H1 (cell line): ENCODE data around the gene GNB1. TPM values are rescaled to one million over a fixed set of nuclear protein-coding genes. Genes with fewer than 3 reads are reported as not detected.
"Not testable (repeated sequence)": the region's sequence is repeated elsewhere in the genome, so short reads cannot be mapped to it uniquely, and the experiment has no call there.

Experiments used
- CTCF ChIA-PET: fragments of 300-600 bp; sonication (Branson Sonifier 250); formaldehyde crosslinking; loops from one replicate; lab custom pipeline; 2021; ENCODE audit not compliant: partially characterized antibody; lab: Charles Lee
- POLR2A ChIA-PET: fragments of 300-600 bp; sonication (Branson Sonifier 250); formaldehyde crosslinking; loops from one replicate; lab custom pipeline; 2021; ENCODE audit warnings: inconsistent platforms; ENCODE audit not compliant: partially characterized antibody; lab: Charles Lee
- DNase-seq, 2 experiments: peaks; one replicate each; pipeline versions ENCODE4 v3.0.0 to v3.0.0-alpha.2; 2010 to 2022; ENCODE audit warnings: low spot score in 2 of 2, low read depth in 1 of 2, mixed read lengths in 1 of 2
- FAIRE-seq: peaks from 2 replicates; lab custom pipeline; 2011; peaks lifted over from hg19 to GRCh38; lab: Jason Lieb, UNC
- H2AFZ ChIP-seq: 2 replicates; pipeline ENCODE4 v1.8.1; 2012; ENCODE audit warnings: low read length, inconsistent platforms
- H2AK5ac ChIP-seq: 2 replicates; pipeline ENCODE4 v1.6.1; 2013; ENCODE audit warnings: low read depth, low read length
- H2BK120ac ChIP-seq: replicated peaks from 2 replicates; pipeline ENCODE3; 2013; ENCODE audit warnings: low read depth, low read length, inconsistent platforms
- H2BK12ac ChIP-seq: 2 replicates; pipeline ENCODE4 v1.6.1; 2013; ENCODE audit warnings: low read depth, low read length
- H2BK15ac ChIP-seq: 2 replicates; pipeline ENCODE4 v1.6.1; 2013; ENCODE audit warnings: low read length
- H2BK20ac ChIP-seq: 2 replicates; pipeline ENCODE4 v1.6.1; 2013; ENCODE audit warnings: low read length
- H2BK5ac ChIP-seq: 2 replicates; pipeline ENCODE4 v1.6.1; 2013; ENCODE audit warnings: low read depth, low read length
- H3K14ac ChIP-seq: 2 replicates; pipeline ENCODE4 v1.6.1; 2013; ENCODE audit warnings: inconsistent platforms; ENCODE audit not compliant: insufficient read length
- H3K18ac ChIP-seq: 2 replicates; pipeline ENCODE4 v1.6.1; 2013; ENCODE audit warnings: low read length; ENCODE audit errors: extremely low read depth
- H3K23ac ChIP-seq: 2 replicates; pipeline ENCODE4 v1.6.1; 2013; ENCODE audit warnings: inconsistent platforms; ENCODE audit not compliant: insufficient read length
- H3K23me2 ChIP-seq: 2 replicates; pipeline ENCODE4 v1.6.1; 2013; ENCODE audit warnings: low read depth, low read length
- H3K27ac ChIP-seq: 2 replicates; pipeline ENCODE4 v1.6.1; 2011; ENCODE audit warnings: low read depth, low read length, inconsistent platforms
- H3K27me3 ChIP-seq, 4 experiments: replicated peaks in 1 of 4; 1 replicate in 1 of 4; 2 replicates in 3 of 4; pipeline versions ENCODE4 v1.6.1 to v1.8.1; 2011 to 2013; ENCODE audit warnings: low read length in 3 of 4, mild to moderate bottlenecking in 3 of 4, inconsistent platforms in 2 of 4, mixed read lengths in 2 of 4, moderate library complexity in 1 of 4; ENCODE audit not compliant: control insufficient read depth in 3 of 4, insufficient read depth in 3 of 4; ENCODE audit errors: extremely low read depth in 1 of 4
- H3K36me3 ChIP-seq, 4 experiments: 2 replicates each; pipeline versions ENCODE4 v1.6.1 to v1.8.1; 2011 to 2013; ENCODE audit warnings: mild to moderate bottlenecking in 4 of 4, low read length in 3 of 4, moderate library complexity in 2 of 4, control low read depth in 1 of 4, inconsistent platforms in 1 of 4; ENCODE audit not compliant: insufficient read depth in 4 of 4, control insufficient read depth in 2 of 4
- H3K4ac ChIP-seq: replicated peaks from 2 replicates; pipeline ENCODE3; 2013; ENCODE audit warnings: low read length, low read depth, mixed read lengths, inconsistent platforms; ENCODE audit not compliant: insufficient read length
- H3K4me1 ChIP-seq, 4 experiments: replicated peaks in 1 of 4; 1 replicate in 1 of 4; 2 replicates in 3 of 4; pipeline versions ENCODE4 v1.6.1 to v1.8.1; 2011 to 2013; ENCODE audit warnings: low read length in 3 of 4, inconsistent platforms in 2 of 4, mixed read lengths in 1 of 4; ENCODE audit not compliant: insufficient read depth in 4 of 4, control insufficient read depth in 3 of 4
- H3K4me2 ChIP-seq, 2 experiments: 2 replicates each; pipeline versions ENCODE4 v1.6.1 to v1.8.1; 2011 to 2013; ENCODE audit warnings: low read depth in 2 of 2, low read length in 2 of 2, control low read depth in 1 of 2, inconsistent platforms in 1 of 2, mild to moderate bottlenecking in 1 of 2; ENCODE audit not compliant: insufficient read depth in 1 of 2
- H3K4me3 ChIP-seq, 4 experiments: fragments of 200-600, 300-600 bp in 1 of 4; sonication (generic), shearing (Covaris generic), sonication (Bioruptor Twin) in 1 of 4; 2 replicates each; pipeline versions ENCODE4 v1.5.1 to v1.8.1; 2011 to 2016; ENCODE audit warnings: low read length in 4 of 4, low read depth in 3 of 4, control low read depth in 2 of 4, inconsistent platforms in 2 of 4, mild to moderate bottlenecking in 2 of 4, mixed read lengths in 1 of 4, moderate library complexity in 1 of 4; ENCODE audit not compliant: insufficient read depth in 2 of 4; ENCODE audit errors: extremely low read depth in 1 of 4
- H3K56ac ChIP-seq: replicated peaks from 2 replicates; pipeline ENCODE3; 2013; ENCODE audit warnings: low read depth, mild to moderate bottlenecking, mixed read lengths, low read length, inconsistent platforms; ENCODE audit not compliant: insufficient read length
- H3K79me1 ChIP-seq: 2 replicates; pipeline ENCODE4 v1.6.1; 2013; ENCODE audit warnings: low read depth, low read length, control low read depth
- H3K79me2 ChIP-seq, 2 experiments: 2 replicates each; pipeline versions ENCODE4 v1.6.1 to v1.8.1; 2012 to 2013; ENCODE audit warnings: low read length in 2 of 2, mild to moderate bottlenecking in 2 of 2, inconsistent platforms in 1 of 2; ENCODE audit not compliant: insufficient read depth in 2 of 2, control insufficient read depth in 1 of 2
- H3K9ac ChIP-seq, 4 experiments: replicated peaks in 1 of 4; 1 replicate in 1 of 4; 2 replicates in 3 of 4; pipeline versions ENCODE4 v1.6.1 to v1.8.1; 2011 to 2013; ENCODE audit warnings: low read depth in 3 of 4, low read length in 3 of 4, control low read depth in 2 of 4, mild to moderate bottlenecking in 2 of 4, moderate library complexity in 2 of 4, inconsistent platforms in 1 of 4; ENCODE audit errors: extremely low read depth in 1 of 4
- H3K9me3 ChIP-seq, 2 experiments: 2 replicates each; pipeline versions ENCODE4 v1.6.1 to v1.8.1; 2012 to 2013; ENCODE audit warnings: mild to moderate bottlenecking in 2 of 2, moderate library complexity in 2 of 2, control low read depth in 1 of 2, inconsistent platforms in 1 of 2, low read depth in 1 of 2, low read length in 1 of 2, mixed read lengths in 1 of 2; ENCODE audit not compliant: insufficient read depth in 2 of 2
- H4K20me1 ChIP-seq, 2 experiments: replicated peaks in 1 of 2; 2 replicates each; pipeline versions ENCODE3 to v1.8.1; 2011 to 2013; ENCODE audit warnings: inconsistent platforms in 2 of 2, low read length in 2 of 2, mild to moderate bottlenecking in 1 of 2; ENCODE audit not compliant: insufficient read depth in 2 of 2, control insufficient read depth in 1 of 2
- H4K5ac ChIP-seq: 2 replicates; pipeline ENCODE4 v1.6.1; 2013; ENCODE audit warnings: low read length, low read depth, mixed read lengths, inconsistent platforms; ENCODE audit not compliant: insufficient read length
- H4K8ac ChIP-seq: 2 replicates; pipeline ENCODE4 v1.8.0; 2013; ENCODE audit warnings: mild to moderate bottlenecking, moderate library complexity, low read length, inconsistent platforms; ENCODE audit not compliant: insufficient read depth; ENCODE audit errors: extremely low read depth
- H4K91ac ChIP-seq: replicated peaks from 2 replicates; pipeline ENCODE3; 2013; ENCODE audit warnings: low read length, mixed read lengths, inconsistent platforms; ENCODE audit not compliant: insufficient read length
- WGBS, 2 experiments: shearing (Covaris generic) in 1 of 2; methylation state at CpG; one replicate each; pipeline versions ENCODE4 v1.1.6 to v1.1.7; 2013 to 2015; ENCODE audit warnings: low lambda C conversion rate in 2 of 2, mixed read lengths in 2 of 2, inconsistent platforms in 1 of 2, low coverage in 1 of 2, missing lambda C conversion rate in 1 of 2; ENCODE audit not compliant: insufficient replicate concordance in 2 of 2, insufficient coverage in 1 of 2, insufficient read length in 1 of 2; ENCODE audit errors: extremely low coverage in 1 of 2, missing lambda C conversion rate in 1 of 2; 5-methylcytosine and 5-hydroxymethylcytosine counted together
- polyA plus RNA-seq, 7 experiments: library from polyadenylated mRNA; depleted of rRNA in 3 of 7; stranded (reverse) in 5 of 7; unstranded in 2 of 7; fragments of >200 nt in 5 of 7; fragments of 200-250 nt in 2 of 7; gene quantifications; 1 replicate in 5 of 7; 2 replicates in 1 of 7; 4 replicates in 1 of 7; pipeline versions ENCODE4 v1.2.1 to v1.2.3, GENCODE V29; 2011 to 2013; ENCODE audit warnings: missing spikeins in 2 of 7, mixed read lengths in 2 of 7
- total RNA-seq: library from RNA; stranded (reverse); fragmentation: NEBNext Ultra II Directional; extraction: Animal tissue kit (Norgen Biotek cat#: 25700); gene quantifications from 2 replicates; pipeline ENCODE4 v1.2.1, GENCODE V29; 2021

Gene GNB1
- total and polyA plus RNA-seq, 2 of the 8 experiments (the other 6 are each of a cell fraction or from before 2014, with no cell fraction given): 343 to 382 TPM

DNA sequence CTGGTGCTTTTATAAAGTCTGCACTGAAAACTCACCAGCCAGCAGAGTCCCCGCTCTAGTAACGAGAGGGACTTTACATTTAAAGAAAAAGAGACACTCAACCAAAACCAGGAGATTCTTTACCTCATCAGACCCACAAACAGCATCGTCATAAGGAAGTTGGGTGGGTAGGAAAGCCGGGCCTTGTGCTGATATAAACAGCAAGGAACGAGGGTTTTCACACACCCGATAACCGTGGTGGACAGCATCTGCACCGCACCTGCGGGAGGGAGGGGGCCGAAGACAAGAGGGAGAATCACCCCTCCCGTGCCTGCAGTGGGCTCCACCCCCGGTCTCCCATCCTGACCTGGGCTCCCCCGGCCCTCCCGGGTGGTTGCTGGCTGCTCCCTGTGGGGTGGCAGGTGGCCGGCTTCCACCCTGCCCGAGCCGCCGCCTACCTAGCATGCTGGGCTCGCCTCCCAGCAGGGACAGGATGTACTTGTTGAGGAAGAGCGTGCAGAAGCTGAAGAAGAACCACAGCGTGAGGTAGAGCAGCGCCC lies 152.0 kb downstream of the GNB1 start:
- H3K4me1 ChIP-seq, H4K8ac ChIP-seq, H3K79me2 ChIP-seq, H4K5ac ChIP-seq, H3K23me2 ChIP-seq, H3K14ac ChIP-seq, DNase-seq, H4K91ac ChIP-seq, CTCF ChIA-PET, FAIRE-seq, H3K4me3 ChIP-seq, POLR2A ChIA-PET, H2AK5ac ChIP-seq, H3K9me3 ChIP-seq, H3K79me1 ChIP-seq, H3K18ac ChIP-seq, H3K4ac ChIP-seq, H2BK12ac ChIP-seq, H4K20me1 ChIP-seq, H3K56ac ChIP-seq, H3K27me3 ChIP-seq, H2BK20ac ChIP-seq, H2AFZ ChIP-seq, H2BK15ac ChIP-seq, H3K36me3 ChIP-seq, H3K4me2 ChIP-seq, H3K23ac ChIP-seq, H3K9ac ChIP-seq, H3K27ac ChIP-seq, H2BK120ac ChIP-seq, H2BK5ac ChIP-seq: not testable (repeated sequence)
- WGBS, 2 experiments: 80% methylated on average over 11 of the region's 22 CpGs; no CpG with 5 or more reads in 1 of the 2 experiments
